Measurements from ENCODE around the gene JOSD1. TPM values are rescaled to one million over a fixed set of nuclear protein-coding genes. Genes with fewer than 3 reads are reported as not detected.

JOSD1 gene
- total RNA-seq, 1 donor, result 86.1 TPM

GRCh38 chr22:38685761-38686160, 15.0 kb downstream of the JOSD1 start:
- no peak overlapping the region for H3K4me2 ChIP-seq (ENCODE audit: insufficient read depth, low read length)
- no peak overlapping the region for H3K4me3 ChIP-seq (ENCODE audit: insufficient read depth, low read length)
- no peak overlapping the region for H3K27ac ChIP-seq (ENCODE audit: low read depth, low read length)
- H3K79me2 ChIP-seq (ENCODE audit: insufficient read depth, low read length), result peaks cover 46% of the 10 kb centered on the region
- peaks cover 10% of the 10 kb centered on the region for H3K4me1 ChIP-seq (ENCODE audit: insufficient read depth, low read length)
- H3K9me3 ChIP-seq (ENCODE audit: low read depth, low read length), result no peaks in the 10 kb centered on the region
- H4K20me1 ChIP-seq (ENCODE audit: insufficient read depth, low read length), result peaks cover 9% of the 10 kb centered on the region
- TF ChIP-seq CTCF (IDR thresholded peaks at IDR 0.05; ENCODE audit: extremely low read depth, low read depth, low read length), result no peak
- peaks cover 57% of the 10 kb centered on the region for H3K36me3 ChIP-seq (ENCODE audit: insufficient read depth, low read length)
- no peak overlapping the region for H2AFZ ChIP-seq (ENCODE audit: low read length)
- no peak for DNase-seq (ENCODE audit: insufficient read length, low spot score, missing footprints)
- H3K27me3 ChIP-seq (ENCODE audit: insufficient read depth, low read length), result no peaks in the 10 kb centered on the region

GRCh38 chr22:38684895-38685294, 15.8 kb downstream of the JOSD1 start:
- no peak overlapping the region for H2AFZ ChIP-seq (ENCODE audit: low read length)
- no peak overlapping the region for H3K27ac ChIP-seq (ENCODE audit: low read depth, low read length)
- no peak overlapping the region for H3K4me2 ChIP-seq (ENCODE audit: insufficient read depth, low read length)
- no peak for TF ChIP-seq CTCF (IDR thresholded peaks at IDR 0.05; ENCODE audit: extremely low read depth, low read depth, low read length)
- DNase-seq (ENCODE audit: insufficient read length, low spot score, missing footprints), result no peak
- no peaks in the 10 kb centered on the region for H3K27me3 ChIP-seq (ENCODE audit: insufficient read depth, low read length)
- no peak overlapping the region for H3K4me3 ChIP-seq (ENCODE audit: insufficient read depth, low read length)
- no peaks in the 10 kb centered on the region for H3K9me3 ChIP-seq (ENCODE audit: low read depth, low read length)
- peaks cover 10% of the 10 kb centered on the region for H3K4me1 ChIP-seq (ENCODE audit: insufficient read depth, low read length)
- H3K36me3 ChIP-seq (ENCODE audit: insufficient read depth, low read length), result peaks cover 57% of the 10 kb centered on the region
- peaks cover 9% of the 10 kb centered on the region for H4K20me1 ChIP-seq (ENCODE audit: insufficient read depth, low read length)
- H3K79me2 ChIP-seq (ENCODE audit: insufficient read depth, low read length), result peaks cover 37% of the 10 kb centered on the region

GRCh38 chr22:38681582-38682335, 19.0 kb downstream of the JOSD1 start, which contains the start of gene TOMM22:
TSS of gene TOMM22 (plus strand) at chr22:38681957. CDS start at chr22:38681979, 22 bp downstream.
- Histone ChIP-seq H3K27ac (ENCODE audit: low read depth, low read length) (peak within 1 kb of the TSS; percentile 72), H3K4me2 (ENCODE audit: insufficient read depth, low read length) (peak within 1 kb of the TSS; percentile 99), H3K79me2 (ENCODE audit: insufficient read depth, low read length) (peaks cover 23% of the 10 kb centered on the region), H3K4me3 (ENCODE audit: insufficient read depth, low read length) (peak within 1 kb of the TSS; percentile 100), H4K20me1 (ENCODE audit: insufficient read depth, low read length) (peaks cover 9% of the 10 kb centered on the region), H3K36me3 (ENCODE audit: insufficient read depth, low read length) (peaks cover 35% of the 10 kb centered on the region), H3K4me1 (ENCODE audit: insufficient read depth, low read length) (peaks cover 13% of the 10 kb centered on the region), H3K27me3 (ENCODE audit: insufficient read depth, low read length) (no peaks in the 10 kb centered on the region), H3K9me3 (ENCODE audit: low read depth, low read length) (no peaks in the 10 kb centered on the region), H2AFZ (ENCODE audit: low read length) (peak within 1 kb of the TSS; percentile 99)
- DNase-seq (ENCODE audit: insufficient read length, low spot score, missing footprints), result peak; percentile 99
- peak; percentile 74 for TF ChIP-seq CTCF (IDR thresholded peaks at IDR 0.05; ENCODE audit: extremely low read depth, low read depth, low read length)

GRCh38 chr22:38675833-38676232, 24.9 kb downstream of the JOSD1 start:
- peaks cover 15% of the 10 kb centered on the region for H3K36me3 ChIP-seq (ENCODE audit: insufficient read depth, low read length)
- H3K9me3 ChIP-seq (ENCODE audit: low read depth, low read length), result no peaks in the 10 kb centered on the region
- H3K27me3 ChIP-seq (ENCODE audit: insufficient read depth, low read length), result no peaks in the 10 kb centered on the region
- no peak for DNase-seq (ENCODE audit: insufficient read length, low spot score, missing footprints)
- H3K27ac ChIP-seq (ENCODE audit: low read depth, low read length), result no peak overlapping the region
- TF ChIP-seq CTCF (IDR thresholded peaks at IDR 0.05; ENCODE audit: extremely low read depth, low read depth, low read length), result no peak
- H3K4me2 ChIP-seq (ENCODE audit: insufficient read depth, low read length), result no peak overlapping the region
- no peaks in the 10 kb centered on the region for H4K20me1 ChIP-seq (ENCODE audit: insufficient read depth, low read length)
- H3K4me3 ChIP-seq (ENCODE audit: insufficient read depth, low read length), result no peak overlapping the region
- H2AFZ ChIP-seq (ENCODE audit: low read length), result no peak overlapping the region
- no peaks in the 10 kb centered on the region for H3K79me2 ChIP-seq (ENCODE audit: insufficient read depth, low read length)
- H3K4me1 ChIP-seq (ENCODE audit: insufficient read depth, low read length), result peaks cover 3% of the 10 kb centered on the region

Data from osteoblast (primary cell).